Neural progenitor cell (in vitro differentiated cells): ENCODE results near the gene S1PR5.

ENCODE experiments used
- CTCF ChIP-seq: fragments of 200-600 bp; sonication (generic); IDR thresholded peaks from 2 replicates; pipeline ENCODE4 v1.5.1; 2017; ENCODE audit warnings: antibody characterized with exemption, mild to moderate bottlenecking
- EZH2 ChIP-seq: fragments of 200-600 bp; sonication (generic); IDR thresholded peaks from 2 replicates; pipeline ENCODE4 v1.6.1; 2017; ENCODE audit warnings: antibody characterized with exemption, mild to moderate bottlenecking, moderate library complexity

DNA sequence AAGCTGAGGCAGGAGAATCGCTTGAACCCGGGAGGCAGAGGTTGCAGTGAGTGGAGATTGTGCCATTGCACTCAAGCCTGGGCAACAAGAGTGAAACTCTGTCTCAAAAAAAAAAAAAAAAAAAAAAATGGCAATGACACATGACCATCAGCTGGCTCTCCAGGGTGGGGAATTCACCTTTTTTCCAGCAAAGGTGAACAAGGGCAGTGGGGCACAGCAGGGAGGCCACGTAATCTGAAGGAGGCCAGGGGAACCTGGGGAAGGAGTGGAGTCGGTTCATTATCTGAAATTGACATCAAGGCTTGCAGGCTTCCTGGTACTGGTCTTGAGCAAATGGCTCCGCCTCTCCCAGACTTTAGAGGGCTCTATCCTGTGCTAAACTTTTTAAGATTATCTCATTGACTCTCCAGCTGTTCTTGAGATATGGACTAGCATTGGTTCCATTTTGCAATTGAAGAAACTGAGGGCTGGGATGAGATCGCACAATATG lies 42.2 kb downstream of the S1PR5 start:
- TF ChIP-seq EZH2 (no peak), CTCF (no peak)
